GM12878 (cell line): ENCODE measurements around the gene AIDA. TPM values are rescaled to one million over a fixed set of nuclear protein-coding genes. Genes with fewer than 3 reads are reported as not detected.

ENCODE experiments used
- BMI1 ChIP-seq: fragments of 450-650 bp; IDR thresholded peaks from 2 replicates; pipeline ENCODE4 v1.6.1; 2016; ENCODE audit warnings: mild to moderate bottlenecking, moderate library complexity, borderline replicate concordance
- CBFB ChIP-seq: IDR thresholded peaks from 2 replicates; pipeline ENCODE4 v1.6.1; 2016; ENCODE audit warnings: antibody characterized with exemption, low read depth
- CBX5 ChIP-seq: sonication (generic); IDR thresholded peaks from 2 replicates; pipeline ENCODE4 v1.6.1; 2016; ENCODE audit warnings: low read depth, moderate library complexity, mild to moderate bottlenecking, inconsistent platforms
- CREM ChIP-seq: IDR thresholded peaks from 2 replicates; pipeline ENCODE4 v1.6.1; 2014; ENCODE audit warnings: antibody characterized with exemption, low read depth
- KLF5 ChIP-seq: fragments of 450-650 bp; IDR thresholded peaks from 2 replicates; pipeline ENCODE4 v1.6.1; 2014; ENCODE audit warnings: mild to moderate bottlenecking; ENCODE audit not compliant: partially characterized antibody
- MXI1 ChIP-seq: fragments of 150-350 bp; IDR thresholded peaks from 2 replicates; pipeline ENCODE4 v1.6.1; 2011; ENCODE audit warnings: low read depth, mild to moderate bottlenecking, inconsistent platforms, low read length, improper control_type of control experiment
- MYB ChIP-seq: fragments of 150-350 bp; IDR thresholded peaks from 2 replicates; pipeline ENCODE4 v1.6.1; 2014; ENCODE audit warnings: mild to moderate bottlenecking, low read depth, low read length, borderline replicate concordance
- PAX8 ChIP-seq: fragments of 450-650 bp; IDR thresholded peaks from 2 replicates; pipeline ENCODE4 v1.6.1; 2017; ENCODE audit warnings: mild to moderate bottlenecking, moderate library complexity
- POU2F2 ChIP-seq: IDR thresholded peaks from 3 replicates; pipeline ENCODE4 v1.6.1; 2011; ENCODE audit warnings: low read depth, mild to moderate bottlenecking, low read length, borderline replicate concordance
- SUPT20H ChIP-seq: IDR thresholded peaks from 2 replicates; pipeline ENCODE4 v1.6.1; 2011; ENCODE audit warnings: low read depth, mild to moderate bottlenecking, low read length, moderate library complexity, borderline replicate concordance; ENCODE audit not compliant: control insufficient read depth
- TCF7 ChIP-seq: IDR thresholded peaks from 2 replicates; pipeline ENCODE4 v1.6.1; 2014; ENCODE audit warnings: antibody characterized with exemption, borderline replicate concordance
- ZBTB40 ChIP-seq: fragments of 450-650 bp; IDR thresholded peaks from 2 replicates; pipeline ENCODE4 v1.6.1; 2016; ENCODE audit warnings: mild to moderate bottlenecking, moderate library complexity, borderline replicate concordance
- ZNF384 ChIP-seq: IDR thresholded peaks from 2 replicates; pipeline ENCODE4 v1.6.1; 2012; ENCODE audit warnings: low read depth, mild to moderate bottlenecking, low read length, improper control_type of control experiment, borderline replicate concordance
- ZNF592 ChIP-seq: fragments of 450-650 bp; IDR thresholded peaks from 2 replicates; pipeline ENCODE4 v1.6.1; 2017; ENCODE audit warnings: mild to moderate bottlenecking, moderate library complexity
- polyA plus RNA-seq, 11 experiments: library from polyadenylated mRNA; depleted of rRNA in 4 of 11; unstranded in 6 of 11; stranded (reverse) in 5 of 11; fragments of >200 nt; fragmentation: Nextera tagmentation in 4 of 11; fragmentation: Illumina TruSeq in 1 of 11; extraction: Ambion mirVana in 4 of 11; extraction: Trizol in 1 of 11; gene quantifications; 1 replicate in 1 of 11; 2 replicates in 10 of 11; pipeline versions ENCODE4 v1.2.1 to v1.2.3, GENCODE V29; 2011 to 2016; ENCODE audit warnings: inconsistent platforms in 2 of 11, missing spikeins in 2 of 11, low read depth in 1 of 11
- total RNA-seq, 4 experiments: library from RNA; depleted of rRNA in 3 of 4; stranded (reverse); fragments of >200 nt in 3 of 4; fragmentation: Illumina TruSeq in 1 of 4; extraction: Trizol in 1 of 4; gene quantifications; 2 replicates each; pipeline versions ENCODE4 v1.2.1 to v1.2.3, GENCODE V29; 2013 to 2021
- TF ChIP-seq, protein P1 (sequence below): IDR thresholded peaks from 2 replicates; pipeline ENCODE4 v1.6.1; 2012; ENCODE audit warnings: improper control_type of control experiment, low read depth, low read length; ENCODE audit not compliant: insufficient replicate concordance

AIDA gene
- total and polyA plus RNA-seq, 10 of the 15 experiments (the other 5 are each of a cell fraction or from before 2014, with no cell fraction given): 8.9 to 43.1 (median 19.2) TPM

DNA sequence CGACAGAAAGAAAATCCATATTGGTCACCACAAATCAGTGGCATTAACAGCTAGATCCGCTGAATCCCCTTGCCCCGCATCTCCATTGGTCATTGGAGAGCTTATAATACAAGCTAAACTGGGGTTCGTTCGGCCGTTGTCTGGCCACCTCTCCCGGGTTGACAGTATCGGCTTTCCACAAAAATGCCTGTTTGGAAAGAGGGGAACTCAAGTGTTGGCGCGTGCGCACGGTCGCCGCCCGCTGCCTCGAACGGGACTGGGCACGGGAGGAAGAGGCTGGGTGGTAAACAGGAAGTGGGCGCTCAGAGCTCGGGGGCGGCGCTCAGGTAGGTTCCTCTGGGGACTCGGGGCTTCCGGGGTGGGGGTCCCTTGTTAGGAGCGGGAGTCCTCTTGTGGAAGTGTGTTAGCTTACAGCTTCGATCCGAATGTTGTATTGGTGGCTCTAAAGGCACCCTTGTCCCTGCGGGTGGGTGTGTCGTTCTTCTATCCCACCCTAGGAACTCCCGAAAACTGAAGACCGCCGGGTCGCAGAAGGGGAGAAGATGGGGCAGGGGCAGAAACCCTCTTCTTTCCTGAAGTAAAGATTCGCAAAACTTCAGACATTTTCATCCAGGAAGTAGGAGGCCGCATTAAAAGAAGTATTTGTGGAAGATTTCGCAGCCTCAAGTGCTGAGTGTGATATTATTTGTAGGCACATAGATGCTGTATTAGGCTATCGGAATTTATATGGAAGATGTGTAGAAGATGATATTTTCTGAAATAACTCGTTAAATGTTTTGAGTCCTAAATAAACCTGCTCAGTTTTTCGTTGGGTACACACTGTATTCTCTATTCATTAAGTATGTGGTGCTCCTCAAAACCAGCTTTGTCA is 1.0 kb upstream of the AIDA start (continued):
- TF ChIP-seq ZNF592 (no peak), CBFB (no peak), POU2F2 (peak; percentile 49; the same call in 1 of the 3 replicates), MYB (no peak), SUPT20H (no peak), CREM (peak; percentile 27; the same call in 1 of the 2 replicates), TCF7 (no peak), PAX8 (no peak), MXI1 (no peak), BMI1 (no peak), ZNF384 (no peak), CBX5 (0 out of 2 replicates have a peak, but pooled peaks have one; percentile 10), ZBTB40 (peak; percentile 83), KLF5 (peak; percentile 77)
- TF ChIP-seq, protein P1, sequence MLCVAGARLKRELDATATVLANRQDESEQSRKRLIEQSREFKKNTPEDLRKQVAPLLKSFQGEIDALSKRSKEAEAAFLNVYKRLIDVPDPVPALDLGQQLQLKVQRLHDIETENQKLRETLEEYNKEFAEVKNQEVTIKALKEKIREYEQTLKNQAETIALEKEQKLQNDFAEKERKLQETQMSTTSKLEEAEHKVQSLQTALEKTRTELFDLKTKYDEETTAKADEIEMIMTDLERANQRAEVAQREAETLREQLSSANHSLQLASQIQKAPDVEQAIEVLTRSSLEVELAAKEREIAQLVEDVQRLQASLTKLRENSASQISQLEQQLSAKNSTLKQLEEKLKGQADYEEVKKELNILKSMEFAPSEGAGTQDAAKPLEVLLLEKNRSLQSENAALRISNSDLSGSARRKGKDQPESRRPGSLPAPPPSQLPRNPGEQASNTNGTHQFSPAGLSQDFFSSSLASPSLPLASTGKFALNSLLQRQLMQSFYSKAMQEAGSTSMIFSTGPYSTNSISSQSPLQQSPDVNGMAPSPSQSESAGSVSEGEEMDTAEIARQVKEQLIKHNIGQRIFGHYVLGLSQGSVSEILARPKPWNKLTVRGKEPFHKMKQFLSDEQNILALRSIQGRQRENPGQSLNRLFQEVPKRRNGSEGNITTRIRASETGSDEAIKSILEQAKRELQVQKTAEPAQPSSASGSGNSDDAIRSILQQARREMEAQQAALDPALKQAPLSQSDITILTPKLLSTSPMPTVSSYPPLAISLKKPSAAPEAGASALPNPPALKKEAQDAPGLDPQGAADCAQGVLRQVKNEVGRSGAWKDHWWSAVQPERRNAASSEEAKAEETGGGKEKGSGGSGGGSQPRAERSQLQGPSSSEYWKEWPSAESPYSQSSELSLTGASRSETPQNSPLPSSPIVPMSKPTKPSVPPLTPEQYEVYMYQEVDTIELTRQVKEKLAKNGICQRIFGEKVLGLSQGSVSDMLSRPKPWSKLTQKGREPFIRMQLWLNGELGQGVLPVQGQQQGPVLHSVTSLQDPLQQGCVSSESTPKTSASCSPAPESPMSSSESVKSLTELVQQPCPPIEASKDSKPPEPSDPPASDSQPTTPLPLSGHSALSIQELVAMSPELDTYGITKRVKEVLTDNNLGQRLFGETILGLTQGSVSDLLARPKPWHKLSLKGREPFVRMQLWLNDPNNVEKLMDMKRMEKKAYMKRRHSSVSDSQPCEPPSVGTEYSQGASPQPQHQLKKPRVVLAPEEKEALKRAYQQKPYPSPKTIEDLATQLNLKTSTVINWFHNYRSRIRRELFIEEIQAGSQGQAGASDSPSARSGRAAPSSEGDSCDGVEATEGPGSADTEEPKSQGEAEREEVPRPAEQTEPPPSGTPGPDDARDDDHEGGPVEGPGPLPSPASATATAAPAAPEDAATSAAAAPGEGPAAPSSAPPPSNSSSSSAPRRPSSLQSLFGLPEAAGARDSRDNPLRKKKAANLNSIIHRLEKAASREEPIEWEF: peak; percentile 89
